ENCODE results near the gene MBIP. TPM values are rescaled to one million over a fixed set of nuclear protein-coding genes. Genes with fewer than 3 reads are reported as not detected.

MBIP gene, protein sequence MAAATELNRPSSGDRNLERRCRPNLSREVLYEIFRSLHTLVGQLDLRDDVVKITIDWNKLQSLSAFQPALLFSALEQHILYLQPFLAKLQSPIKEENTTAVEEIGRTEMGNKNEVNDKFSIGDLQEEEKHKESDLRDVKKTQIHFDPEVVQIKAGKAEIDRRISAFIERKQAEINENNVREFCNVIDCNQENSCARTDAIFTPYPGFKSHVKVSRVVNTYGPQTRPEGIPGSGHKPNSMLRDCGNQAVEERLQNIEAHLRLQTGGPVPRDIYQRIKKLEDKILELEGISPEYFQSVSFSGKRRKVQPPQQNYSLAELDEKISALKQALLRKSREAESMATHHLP
- total RNA-seq: 29.5 and 35.4 TPM in 2 replicates
- long read RNA-seq, transcript MBIP-203 (9 exons, 1,648 nt): major isoform, 70 of 101 reads
- long read RNA-seq, transcript MBIP-201 (9 exons, 1,586 nt): minor isoform, 12 of 101 reads
- long read RNA-seq, partial matches to known transcripts: 4 of 101 reads
- long read RNA-seq, other reads (novel, unspliced or antisense): 9 of 101 reads

DNA sequence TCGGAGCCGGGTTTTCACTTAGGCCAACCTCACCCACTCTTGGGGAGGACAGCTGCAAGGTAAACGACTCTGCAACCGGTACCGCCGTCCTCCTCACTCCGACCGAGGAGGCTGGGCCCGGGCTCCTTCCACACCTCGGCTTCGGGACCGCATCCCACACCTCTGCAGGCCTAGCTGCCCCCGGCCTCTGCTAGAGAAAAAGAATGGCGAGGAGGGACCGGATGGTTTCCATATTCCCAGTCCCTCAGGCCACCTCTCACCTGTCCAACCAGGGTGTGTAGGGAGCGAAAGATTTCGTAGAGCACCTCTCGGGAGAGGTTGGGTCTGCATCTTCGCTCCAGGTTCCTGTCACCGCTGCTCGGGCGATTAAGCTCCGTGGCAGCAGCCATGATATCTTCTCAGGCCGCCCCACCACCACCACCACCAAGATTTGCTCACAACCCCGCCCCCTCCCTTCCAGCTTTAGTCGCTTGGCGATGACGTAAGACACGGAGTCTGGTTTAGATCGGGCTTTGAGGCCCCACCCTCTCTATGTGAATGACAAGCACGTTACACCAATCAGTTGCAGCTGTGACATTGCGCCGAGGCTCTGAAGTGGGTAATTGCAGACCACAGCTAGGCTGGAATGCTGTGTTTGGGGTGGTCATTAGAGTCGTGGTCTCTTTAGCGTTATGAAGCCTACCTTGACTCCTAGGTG lies at the start of gene MBIP:
TSS of gene MBIP (minus strand) at position 438 of the 697 bp plus-strand sequence. CDS start at position 389, 49 bp downstream.
- TF ChIP-seq, protein P1, sequence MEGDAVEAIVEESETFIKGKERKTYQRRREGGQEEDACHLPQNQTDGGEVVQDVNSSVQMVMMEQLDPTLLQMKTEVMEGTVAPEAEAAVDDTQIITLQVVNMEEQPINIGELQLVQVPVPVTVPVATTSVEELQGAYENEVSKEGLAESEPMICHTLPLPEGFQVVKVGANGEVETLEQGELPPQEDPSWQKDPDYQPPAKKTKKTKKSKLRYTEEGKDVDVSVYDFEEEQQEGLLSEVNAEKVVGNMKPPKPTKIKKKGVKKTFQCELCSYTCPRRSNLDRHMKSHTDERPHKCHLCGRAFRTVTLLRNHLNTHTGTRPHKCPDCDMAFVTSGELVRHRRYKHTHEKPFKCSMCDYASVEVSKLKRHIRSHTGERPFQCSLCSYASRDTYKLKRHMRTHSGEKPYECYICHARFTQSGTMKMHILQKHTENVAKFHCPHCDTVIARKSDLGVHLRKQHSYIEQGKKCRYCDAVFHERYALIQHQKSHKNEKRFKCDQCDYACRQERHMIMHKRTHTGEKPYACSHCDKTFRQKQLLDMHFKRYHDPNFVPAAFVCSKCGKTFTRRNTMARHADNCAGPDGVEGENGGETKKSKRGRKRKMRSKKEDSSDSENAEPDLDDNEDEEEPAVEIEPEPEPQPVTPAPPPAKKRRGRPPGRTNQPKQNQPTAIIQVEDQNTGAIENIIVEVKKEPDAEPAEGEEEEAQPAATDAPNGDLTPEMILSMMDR (conservative IDR thresholded peaks at IDR 0.05): no peak
- peak; percentile 72 for DNase-seq (ENCODE audit: low read depth, low spot score)
- H3K27me3 Mint-ChIP-seq (ENCODE audit: low read depth): peaks cover 39% of the 10 kb centered on the region
- peak within 1 kb of the TSS; percentile 95 for H3K4me3 Mint-ChIP-seq
- peak within 1 kb of the TSS; percentile 95 for H3K27ac Mint-ChIP-seq (ENCODE audit: unreplicated experiment)
- H3K9me3 Mint-ChIP-seq: peaks cover 3% of the 10 kb centered on the region
- peaks cover 29% of the 10 kb centered on the region for H3K4me1 Mint-ChIP-seq
- no peaks in the 10 kb centered on the region for H3K36me3 Mint-ChIP-seq (ENCODE audit: low read depth)

DNA sequence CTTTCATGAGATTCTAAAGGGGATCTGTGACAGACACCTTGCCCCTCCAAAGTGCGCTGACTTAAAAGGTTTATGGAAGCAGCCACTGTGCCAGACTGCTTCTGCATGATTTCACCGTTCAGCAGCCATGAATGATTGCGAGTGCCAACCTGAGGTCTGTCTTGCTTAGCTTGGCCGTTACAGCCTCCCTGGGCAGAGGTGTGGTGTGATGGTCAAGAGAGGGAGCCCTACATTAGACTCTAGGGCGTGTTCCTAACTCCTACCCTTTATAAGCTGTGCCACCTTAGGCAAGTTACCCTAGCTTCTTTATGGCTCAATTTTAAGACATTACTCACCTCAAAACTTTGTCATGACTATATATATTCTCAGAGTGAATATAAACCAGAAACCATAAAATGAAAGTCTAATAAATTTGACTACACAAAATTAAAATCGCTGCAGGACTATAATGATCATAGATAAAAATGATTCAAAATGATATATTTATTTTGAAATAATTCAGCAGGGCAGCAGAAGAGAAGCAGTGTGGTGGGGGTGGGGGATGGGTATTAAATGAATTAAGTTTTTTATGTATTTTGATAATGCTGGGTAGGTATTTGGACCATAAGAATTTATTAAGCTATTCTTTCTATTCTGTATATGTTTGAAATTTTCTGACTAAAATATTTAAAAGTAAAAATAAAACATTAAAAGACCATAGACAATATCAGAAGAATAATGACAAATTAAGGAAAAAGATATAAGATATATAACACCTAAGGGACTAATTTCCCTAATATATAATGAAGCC lies 47.7 kb upstream of the MBIP start:
- H3K27me3 Mint-ChIP-seq (ENCODE audit: low read depth): peaks cover 52% of the 10 kb centered on the region
- no peaks in the 10 kb centered on the region for H3K9me3 Mint-ChIP-seq
- DNase-seq (ENCODE audit: low read depth, low spot score): no peak
- TF ChIP-seq, protein P1 (conservative IDR thresholded peaks at IDR 0.05): no peak
- H3K4me3 Mint-ChIP-seq: no peak overlapping the region
- no peak overlapping the region for H3K27ac Mint-ChIP-seq (ENCODE audit: unreplicated experiment)
- no peaks in the 10 kb centered on the region for H3K36me3 Mint-ChIP-seq (ENCODE audit: low read depth)
- H3K4me1 Mint-ChIP-seq: no peaks in the 10 kb centered on the region

DNA sequence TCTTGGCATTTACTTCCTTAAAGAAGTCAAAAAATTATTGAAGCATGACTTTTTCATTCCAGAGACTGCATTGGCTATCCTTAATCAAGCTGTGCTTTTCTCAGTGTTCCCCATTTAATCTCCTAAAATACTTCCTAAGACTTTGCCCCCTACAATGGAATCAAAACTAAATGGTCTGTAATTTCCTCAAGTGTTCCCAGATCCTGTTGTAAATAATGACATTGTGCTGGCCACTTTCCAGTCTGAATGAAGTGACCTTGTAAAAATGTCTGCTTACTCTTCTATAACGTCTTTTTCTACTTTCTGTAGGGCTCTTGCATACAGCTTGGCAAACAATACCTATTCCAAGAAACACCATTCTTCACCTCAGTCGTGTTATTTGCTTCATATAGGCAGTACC lies 45.3 kb upstream of the MBIP start:
- Mint-ChIP-seq H3K9me3 (no peaks in the 10 kb centered on the region), H3K4me1 (no peaks in the 10 kb centered on the region), H3K27me3 (ENCODE audit: low read depth) (peaks cover 36% of the 10 kb centered on the region), H3K36me3 (ENCODE audit: low read depth) (no peaks in the 10 kb centered on the region), H3K27ac (ENCODE audit: unreplicated experiment) (no peak overlapping the region), H3K4me3 (no peak overlapping the region)
- TF ChIP-seq, protein P1 (conservative IDR thresholded peaks at IDR 0.05): no peak
- DNase-seq (ENCODE audit: low read depth, low spot score): no peak

DNA sequence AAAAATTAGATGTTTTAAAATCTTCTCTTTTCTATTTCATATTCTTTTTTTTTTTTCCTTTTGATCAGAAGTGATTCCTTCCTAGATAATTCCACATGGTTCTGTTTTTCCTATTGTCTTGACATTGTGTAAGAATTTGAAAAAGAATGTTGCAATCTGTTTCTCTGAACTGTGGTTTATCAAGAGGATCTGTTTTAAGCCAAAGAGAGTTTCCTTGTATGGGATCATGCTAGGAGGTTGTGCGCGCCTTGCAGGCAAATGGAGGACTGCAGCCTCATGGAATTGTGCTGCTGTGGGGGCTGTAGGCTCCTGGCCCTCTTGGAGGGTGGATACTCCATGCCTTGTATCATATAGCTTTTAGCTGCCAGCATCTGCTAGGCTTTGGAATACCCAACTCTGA lies 43.3 kb upstream of the MBIP start:
- H3K4me1 Mint-ChIP-seq: no peaks in the 10 kb centered on the region

More for the DNA sequence above, 43.3 kb upstream of the MBIP start:
- TF ChIP-seq, protein P1 (conservative IDR thresholded peaks at IDR 0.05): no peak
- Mint-ChIP-seq H3K27ac (ENCODE audit: unreplicated experiment) (no peak overlapping the region), H3K9me3 (no peaks in the 10 kb centered on the region), H3K27me3 (ENCODE audit: low read depth) (peaks cover 27% of the 10 kb centered on the region), H3K36me3 (ENCODE audit: low read depth) (no peaks in the 10 kb centered on the region), H3K4me3 (no peak overlapping the region)
- no peak for DNase-seq (ENCODE audit: low read depth, low spot score)

Data from neural crest cell (in vitro differentiated cells).